Activated T-cell treated with anti-CD3 and anti-CD28 coated beads, Interleukin-2, amount 50 U/mL, for 4 hours (primary cell): Measurements from ENCODE around the gene FOXE3. TPM values are rescaled to one million over a fixed set of nuclear protein-coding genes. Genes with fewer than 3 reads are reported as not detected.

Experiments used
- ATAC-seq, 2 donors: fragments of 200-7000 bp; cut with Tn5 transposase; one replicate each; pipeline ENCODE4 v1.10.0; 2021
- DNase-seq: peaks from one replicate; pipeline ENCODE4 v3.0.0-alpha.2; 2020
- H3K27me3 Mint-ChIP-seq: one replicate; pipeline ENCODE4 v1.8.0; 2021; ENCODE audit warnings: low read depth, mixed read lengths
- H3K36me3 Mint-ChIP-seq: one replicate; pipeline ENCODE4 v1.8.0; 2022; ENCODE audit warnings: mixed read lengths; ENCODE audit not compliant: insufficient read depth
- H3K4me1 Mint-ChIP-seq: one replicate; pipeline ENCODE4 v1.8.0; 2021; ENCODE audit warnings: low read depth, mixed read lengths
- H3K4me3 Mint-ChIP-seq: one replicate; pipeline ENCODE4 v1.8.0; 2021; ENCODE audit warnings: mild to moderate bottlenecking, moderate library complexity, mixed read lengths
- H3K9me3 Mint-ChIP-seq: one replicate; pipeline ENCODE4 v1.8.0; 2021; ENCODE audit warnings: mixed read lengths
- total RNA-seq, 3 donors: library from RNA; stranded (reverse); gene quantifications; one replicate each; pipeline ENCODE4 v1.2.1, GENCODE V29; 2021

FOXE3 gene
- total RNA-seq, 3 donors from 2014 or later = not detected

DNA sequence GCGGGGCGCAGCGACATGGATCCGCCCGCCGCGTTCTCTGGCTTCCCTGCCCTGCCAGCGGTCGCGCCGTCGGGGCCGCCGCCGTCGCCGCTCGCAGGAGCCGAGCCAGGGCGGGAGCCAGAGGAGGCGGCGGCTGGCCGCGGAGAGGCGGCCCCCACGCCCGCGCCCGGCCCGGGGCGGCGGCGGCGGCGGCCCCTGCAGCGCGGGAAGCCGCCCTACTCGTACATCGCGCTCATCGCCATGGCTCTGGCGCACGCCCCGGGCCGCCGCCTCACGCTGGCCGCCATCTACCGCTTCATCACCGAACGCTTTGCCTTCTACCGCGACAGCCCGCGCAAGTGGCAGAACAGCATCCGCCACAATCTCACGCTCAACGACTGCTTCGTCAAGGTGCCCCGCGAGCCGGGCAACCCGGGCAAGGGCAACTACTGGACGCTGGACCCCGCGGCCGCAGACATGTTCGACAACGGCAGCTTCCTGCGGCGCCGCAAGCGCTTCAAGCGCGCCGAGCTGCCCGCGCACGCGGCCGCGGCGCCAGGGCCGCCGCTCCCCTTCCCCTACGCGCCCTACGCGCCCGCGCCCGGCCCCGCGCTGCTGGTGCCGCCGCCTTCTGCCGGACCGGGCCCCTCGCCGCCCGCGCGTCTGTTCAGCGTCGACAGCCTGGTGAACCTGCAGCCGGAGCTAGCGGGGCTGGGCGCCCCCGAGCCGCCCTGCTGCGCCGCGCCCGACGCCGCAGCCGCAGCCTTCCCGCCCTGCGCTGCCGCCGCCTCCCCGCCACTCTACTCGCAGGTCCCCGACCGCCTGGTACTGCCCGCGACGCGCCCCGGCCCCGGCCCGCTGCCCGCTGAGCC is 459 bp downstream of the FOXE3 start:
- Mint-ChIP-seq H3K36me3 (no peaks in the 10 kb centered on the region), H3K4me3 (peak overlapping the region; percentile 48), H3K9me3 (no peaks in the 10 kb centered on the region), H3K27me3 (peaks cover 49% of the 10 kb centered on the region), H3K4me1 (peaks cover 2% of the 10 kb centered on the region)
- ATAC-seq (peak; percentile 64 to 73), DNase-seq (no peak)

DNA sequence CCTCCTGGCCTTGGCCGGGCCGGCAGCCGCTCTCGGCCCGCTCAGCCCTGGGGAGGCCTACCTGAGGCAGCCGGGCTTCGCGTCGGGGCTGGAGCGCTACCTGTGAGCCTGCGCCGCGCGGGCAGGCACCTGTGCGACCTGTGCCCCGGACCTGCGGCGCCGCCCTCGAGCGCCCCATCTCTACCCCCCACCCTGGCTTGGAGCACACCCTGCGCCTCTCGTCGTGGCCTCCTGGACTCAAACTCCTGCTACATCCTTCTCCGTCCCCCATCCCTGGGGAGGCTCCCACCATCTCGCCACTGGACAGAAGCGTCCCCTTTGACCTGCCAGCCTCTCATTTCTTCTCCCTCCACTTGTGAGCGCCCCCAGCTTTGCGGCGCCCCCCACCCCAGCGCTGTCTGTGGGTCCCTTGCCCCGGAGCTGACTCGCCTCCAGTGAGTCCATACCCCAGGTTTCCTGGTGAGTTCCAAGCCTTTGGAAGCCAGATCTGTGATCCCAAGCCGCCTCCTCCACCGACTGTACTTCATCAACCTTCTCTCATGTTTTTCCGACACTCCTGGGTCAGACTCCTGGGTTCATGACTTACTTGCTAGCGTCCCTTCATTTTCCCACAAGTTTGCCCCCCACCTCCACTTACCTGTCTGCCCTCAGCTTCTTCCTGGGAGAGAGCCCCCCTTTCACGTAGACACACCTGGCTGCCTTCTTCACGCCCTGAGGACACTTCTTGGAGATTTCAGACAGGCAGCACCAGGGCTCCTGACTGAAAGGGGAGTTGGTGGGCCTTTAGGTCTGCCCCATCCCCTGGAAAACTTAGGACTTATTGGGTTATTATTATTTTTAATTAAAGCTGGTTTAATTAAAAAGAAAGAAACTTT is 1.3 kb downstream of the FOXE3 start:
- Mint-ChIP-seq H3K4me3 (peak overlapping the region; percentile 23), H3K9me3 (no peaks in the 10 kb centered on the region), H3K36me3 (no peaks in the 10 kb centered on the region), H3K4me1 (peaks cover 2% of the 10 kb centered on the region), H3K27me3 (peaks cover 49% of the 10 kb centered on the region)
- ATAC-seq (peak in 1 of 2 donors; percentile 21), DNase-seq (no peak)

DNA sequence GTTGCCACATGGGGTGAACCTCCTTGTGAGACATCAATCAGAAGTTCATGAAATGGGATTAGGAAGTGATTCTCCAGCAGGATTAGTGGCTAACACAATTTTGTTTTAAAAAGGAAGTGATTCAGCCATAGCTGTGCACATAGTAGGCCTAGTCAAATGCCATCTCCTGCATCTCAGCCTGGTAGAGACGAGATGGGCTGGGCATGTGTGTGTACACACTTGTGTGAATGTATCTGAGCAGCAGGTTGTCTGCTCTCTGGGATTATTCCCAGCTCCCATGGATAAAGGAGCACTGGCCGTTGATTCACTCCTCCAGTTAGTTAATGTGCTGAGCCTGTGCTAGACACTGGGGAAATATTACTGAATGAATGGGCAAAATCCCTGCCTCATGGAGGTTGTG is 2.0 kb downstream of the FOXE3 start:
- H3K9me3 Mint-ChIP-seq = no peaks in the 10 kb centered on the region
- DNase-seq (no peak), ATAC-seq (no peak)
- H3K4me1 Mint-ChIP-seq = peaks cover 2% of the 10 kb centered on the region
- H3K27me3 Mint-ChIP-seq = peaks cover 49% of the 10 kb centered on the region
- H3K36me3 Mint-ChIP-seq = no peaks in the 10 kb centered on the region
- no peak overlapping the region for H3K4me3 Mint-ChIP-seq

DNA sequence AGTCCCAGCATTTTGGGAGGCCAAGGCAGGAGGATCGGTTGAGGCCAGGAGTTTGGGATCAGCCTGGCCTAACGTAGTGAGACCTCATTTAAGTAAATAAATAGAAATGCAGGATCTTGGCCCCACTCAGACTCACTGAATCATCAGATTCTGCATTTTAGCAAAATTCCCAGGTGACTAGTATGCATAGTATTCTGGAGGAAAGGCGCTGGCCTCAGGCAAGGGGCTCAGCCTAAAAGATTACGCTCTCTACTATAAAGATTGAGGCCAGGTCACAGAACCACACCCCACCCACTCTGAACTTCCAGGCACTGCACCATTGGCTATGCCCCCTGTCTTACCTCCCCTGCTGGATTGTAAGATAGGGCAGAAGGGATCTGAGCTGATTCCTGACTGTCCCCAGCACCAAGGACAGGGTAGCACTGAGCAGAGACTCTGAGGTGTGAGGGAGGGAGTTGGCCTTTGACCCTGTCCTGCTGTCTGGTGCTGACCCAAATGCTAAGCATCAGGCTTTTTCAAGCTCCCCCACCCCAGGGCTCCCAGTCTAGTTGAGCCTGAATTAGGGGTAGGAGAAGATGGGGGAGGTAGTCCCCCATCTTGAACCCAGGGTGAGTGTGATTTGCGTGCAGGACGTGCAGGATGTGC is 2.7 kb downstream of the FOXE3 start:
- Mint-ChIP-seq H3K9me3 (no peaks in the 10 kb centered on the region), H3K36me3 (no peaks in the 10 kb centered on the region), H3K4me1 (peaks cover 2% of the 10 kb centered on the region), H3K27me3 (peaks cover 43% of the 10 kb centered on the region), H3K4me3 (no peak overlapping the region)
- ATAC-seq (no peak), DNase-seq (no peak)

DNA sequence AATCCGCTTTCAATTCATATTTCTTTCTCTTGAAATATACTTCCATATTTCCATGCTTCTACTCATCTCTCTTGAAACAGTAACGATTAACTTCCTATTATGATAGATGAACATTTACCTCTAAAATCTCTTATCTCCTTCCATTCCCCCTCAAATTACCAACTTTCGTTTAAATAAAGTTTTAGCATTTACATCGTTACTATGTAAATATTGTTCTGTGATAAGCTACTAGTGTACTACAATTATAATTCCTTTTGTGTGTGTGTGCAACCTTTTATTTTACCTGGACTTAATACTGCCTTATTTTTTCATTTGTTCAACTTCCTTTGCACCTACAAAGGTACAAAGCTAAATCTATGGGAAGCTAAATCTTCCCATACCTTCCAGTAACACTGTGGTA is 4.5 kb downstream of the FOXE3 start:
- DNase-seq (no peak), ATAC-seq (no peak)
- no peak overlapping the region for H3K4me3 Mint-ChIP-seq
- H3K4me1 Mint-ChIP-seq = peaks cover 4% of the 10 kb centered on the region
- peaks cover 27% of the 10 kb centered on the region for H3K27me3 Mint-ChIP-seq
- no peaks in the 10 kb centered on the region for H3K9me3 Mint-ChIP-seq
- no peaks in the 10 kb centered on the region for H3K36me3 Mint-ChIP-seq

DNA sequence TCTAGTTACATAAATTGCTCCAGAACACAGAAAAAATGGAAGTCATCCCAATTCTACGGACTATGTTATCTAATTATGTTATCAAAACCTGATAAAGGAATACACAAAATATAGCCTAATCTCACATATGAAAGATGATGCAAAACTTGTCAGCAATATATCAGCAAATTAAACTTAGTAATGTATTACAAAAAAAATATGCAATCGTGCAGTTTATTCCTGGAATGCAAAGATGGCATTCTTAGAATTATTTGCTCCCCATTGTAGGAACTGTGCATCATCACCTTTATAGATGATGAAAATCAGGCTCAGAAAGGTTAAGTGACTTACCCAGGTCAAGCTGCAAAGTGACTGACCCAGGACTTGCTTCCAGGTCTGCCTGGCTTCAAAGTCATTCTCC is 7.8 kb downstream of the FOXE3 start:
- no peak for DNase-seq
- H3K4me3 Mint-ChIP-seq = no peak overlapping the region
- H3K36me3 Mint-ChIP-seq = no peaks in the 10 kb centered on the region
- H3K9me3 Mint-ChIP-seq = no peaks in the 10 kb centered on the region
- H3K4me1 Mint-ChIP-seq = peaks cover 2% of the 10 kb centered on the region
- no peak for ATAC-seq
- H3K27me3 Mint-ChIP-seq = peaks cover 3% of the 10 kb centered on the region

DNA sequence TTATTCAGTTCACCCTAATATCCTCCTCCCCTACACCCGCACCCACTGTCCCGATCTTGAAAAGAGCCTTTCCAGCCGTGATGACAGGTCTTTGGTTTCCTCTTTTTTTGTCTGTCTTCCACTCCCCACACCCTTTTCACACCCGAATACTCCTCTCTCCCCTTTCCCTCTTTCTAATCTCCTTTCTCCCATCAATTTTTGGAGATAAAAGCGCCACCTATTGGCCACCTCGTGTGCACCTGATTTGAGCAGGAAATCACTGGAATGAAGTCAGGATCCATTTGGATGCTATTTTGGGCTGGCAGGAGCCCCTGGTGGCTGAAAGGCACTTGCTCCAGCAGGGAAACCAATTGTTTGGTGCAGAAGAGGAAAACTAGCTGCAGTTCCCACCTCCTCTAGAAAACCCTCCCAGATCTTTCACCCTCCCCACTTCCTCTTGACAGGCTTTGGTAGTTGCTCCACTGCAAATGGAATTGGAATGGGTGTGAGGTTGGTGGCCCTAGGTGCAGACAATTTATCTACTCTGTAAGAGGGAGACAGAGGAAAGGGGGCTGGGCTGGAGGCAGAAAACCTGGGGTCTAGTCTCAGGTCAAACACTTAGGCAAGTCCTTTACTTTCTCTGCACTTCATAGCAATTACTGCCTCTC is 8.4 kb downstream of the FOXE3 start:
- DNase-seq (no peak), ATAC-seq (no peak)
- Mint-ChIP-seq H3K4me1 (peaks cover 2% of the 10 kb centered on the region), H3K9me3 (no peaks in the 10 kb centered on the region), H3K27me3 (peaks cover under 1% of the 10 kb centered on the region), H3K4me3 (no peak overlapping the region), H3K36me3 (no peaks in the 10 kb centered on the region)

DNA sequence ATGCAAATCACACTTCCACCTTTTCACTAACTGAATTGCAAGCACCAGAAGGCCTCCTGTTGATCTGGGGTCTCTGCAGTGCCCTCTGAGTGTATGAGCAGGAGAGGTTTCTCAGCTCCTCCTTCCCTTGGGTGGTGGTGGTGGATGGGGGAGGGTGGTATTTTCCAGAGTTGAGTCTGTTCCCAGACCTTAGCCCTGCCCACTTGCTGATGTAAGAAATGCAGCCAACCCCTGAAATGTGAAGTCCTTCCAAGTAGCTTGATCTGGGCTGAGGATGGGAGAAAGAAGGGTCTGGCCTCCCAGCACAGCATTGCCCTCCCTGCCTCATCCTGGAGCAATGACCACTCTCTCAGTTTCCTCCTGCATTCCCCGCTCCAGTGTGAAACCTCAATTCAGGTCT is 15.4 kb downstream of the FOXE3 start:
- H3K27me3 Mint-ChIP-seq = peaks cover 30% of the 10 kb centered on the region
- ATAC-seq (no peak), DNase-seq (no peak)
- no peak overlapping the region for H3K4me3 Mint-ChIP-seq
- peaks cover 33% of the 10 kb centered on the region for H3K4me1 Mint-ChIP-seq
- H3K36me3 Mint-ChIP-seq = peaks cover 6% of the 10 kb centered on the region
- no peaks in the 10 kb centered on the region for H3K9me3 Mint-ChIP-seq

DNA sequence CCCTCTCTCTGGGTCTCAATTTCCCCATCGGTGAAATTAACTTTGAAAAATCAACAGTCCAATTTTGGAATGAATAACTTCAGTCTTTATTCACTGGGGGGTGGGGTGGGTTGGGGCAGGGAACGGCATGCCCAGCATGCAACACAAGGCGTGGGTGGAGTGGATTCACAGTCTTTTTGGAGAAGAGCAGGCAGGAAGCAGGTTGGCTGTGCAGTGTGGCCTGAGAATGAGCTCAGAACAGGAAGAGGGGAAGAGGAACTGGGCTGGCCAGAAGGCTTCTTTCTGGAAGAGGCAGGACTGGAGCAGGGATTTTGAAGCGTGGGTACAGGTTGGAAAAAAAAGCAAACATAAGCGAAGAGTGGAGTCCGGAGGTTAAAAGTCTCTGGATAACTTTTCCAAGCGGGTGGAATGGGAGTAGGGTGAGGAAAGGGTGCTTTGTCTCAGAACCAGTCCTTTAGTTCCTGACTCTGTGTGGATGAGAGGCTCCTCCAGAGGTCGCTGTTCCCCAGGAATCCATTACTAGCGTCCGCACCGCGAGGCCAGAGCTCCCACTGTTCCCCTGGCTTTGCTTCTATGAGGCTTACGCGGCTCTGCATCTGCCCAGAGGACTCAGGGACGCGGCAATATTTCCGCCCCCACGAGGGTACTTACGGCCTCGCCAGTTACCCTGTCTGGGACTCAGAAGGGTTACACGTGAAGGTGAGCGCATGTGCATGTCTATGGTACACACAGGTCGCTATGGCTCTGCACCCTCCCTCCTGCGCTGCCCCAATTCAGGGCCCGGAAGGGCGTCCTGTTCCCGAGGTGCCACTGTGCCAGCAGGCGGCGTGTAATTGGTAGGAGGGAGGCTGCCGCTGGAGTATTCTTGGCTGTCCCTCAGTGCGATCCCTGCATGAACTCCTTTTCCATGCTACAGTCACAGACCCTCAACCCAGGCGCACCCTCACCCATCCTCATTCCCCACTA is 16.3 kb downstream of the FOXE3 start:
- Mint-ChIP-seq H3K36me3 (peaks cover 6% of the 10 kb centered on the region), H3K4me1 (peaks cover 34% of the 10 kb centered on the region), H3K27me3 (peaks cover 30% of the 10 kb centered on the region), H3K9me3 (no peaks in the 10 kb centered on the region), H3K4me3 (peak overlapping the region; percentile 35)
- DNase-seq (peak; percentile 53), ATAC-seq (peak; percentile 23 to 29)

DNA sequence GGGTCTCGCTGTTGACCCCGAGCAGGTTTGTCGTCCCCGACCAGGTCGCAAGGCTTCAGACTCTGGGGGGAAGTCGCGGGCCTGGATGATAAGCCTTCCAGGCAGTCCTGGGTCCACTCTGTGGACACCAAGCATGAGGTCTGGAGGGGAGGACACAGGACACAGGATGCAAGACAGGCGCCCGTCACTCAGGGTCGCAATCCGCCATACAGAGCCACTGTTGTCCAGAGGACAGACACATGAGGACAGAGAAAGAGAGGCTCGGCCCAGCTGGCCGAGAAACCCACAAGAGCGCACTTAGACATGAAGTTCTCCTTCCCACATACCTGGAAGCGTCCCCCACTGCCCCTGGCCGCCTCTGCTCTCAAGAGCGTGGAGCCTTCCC is 16.9 kb downstream of the FOXE3 start:
- peaks cover 30% of the 10 kb centered on the region for H3K27me3 Mint-ChIP-seq
- no peaks in the 10 kb centered on the region for H3K9me3 Mint-ChIP-seq
- peaks cover 34% of the 10 kb centered on the region for H3K4me1 Mint-ChIP-seq
- DNase-seq = no peak
- H3K4me3 Mint-ChIP-seq = peak overlapping the region; percentile 35
- peaks cover 6% of the 10 kb centered on the region for H3K36me3 Mint-ChIP-seq
- no peak for ATAC-seq

DNA sequence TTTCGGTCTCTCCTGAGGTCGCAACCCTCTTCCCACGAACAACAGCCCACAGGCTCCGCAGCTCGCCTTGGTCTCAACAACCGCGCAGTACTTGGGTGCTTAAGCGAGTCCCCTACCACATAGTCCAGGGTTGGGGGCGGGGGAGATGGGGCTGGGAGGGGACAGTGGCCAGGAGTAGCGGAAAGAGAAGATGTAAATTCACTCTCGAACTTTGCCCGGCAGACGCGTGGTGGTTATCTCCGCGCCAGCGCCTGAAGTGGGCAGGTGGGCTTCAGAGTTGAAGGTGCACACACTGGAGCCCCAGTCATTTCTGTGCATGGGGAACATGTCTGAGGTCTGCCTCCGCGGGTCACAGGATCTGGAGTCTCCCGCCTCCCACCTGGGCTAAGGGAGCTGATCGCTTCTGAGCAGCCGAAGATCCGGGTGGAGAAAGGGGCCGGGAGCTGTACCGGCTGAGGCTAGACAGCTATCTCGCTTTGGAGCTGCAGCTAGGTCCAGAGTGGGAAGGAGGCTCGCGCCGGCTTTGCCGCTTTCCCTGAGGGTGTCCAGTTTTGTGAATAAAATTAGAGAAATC is 17.5 kb downstream of the FOXE3 start:
- DNase-seq (no peak), ATAC-seq (no peak)
- Mint-ChIP-seq H3K4me3 (peak overlapping the region; percentile 24), H3K36me3 (peaks cover 6% of the 10 kb centered on the region), H3K27me3 (peaks cover 32% of the 10 kb centered on the region), H3K4me1 (peaks cover 34% of the 10 kb centered on the region), H3K9me3 (no peaks in the 10 kb centered on the region)

DNA sequence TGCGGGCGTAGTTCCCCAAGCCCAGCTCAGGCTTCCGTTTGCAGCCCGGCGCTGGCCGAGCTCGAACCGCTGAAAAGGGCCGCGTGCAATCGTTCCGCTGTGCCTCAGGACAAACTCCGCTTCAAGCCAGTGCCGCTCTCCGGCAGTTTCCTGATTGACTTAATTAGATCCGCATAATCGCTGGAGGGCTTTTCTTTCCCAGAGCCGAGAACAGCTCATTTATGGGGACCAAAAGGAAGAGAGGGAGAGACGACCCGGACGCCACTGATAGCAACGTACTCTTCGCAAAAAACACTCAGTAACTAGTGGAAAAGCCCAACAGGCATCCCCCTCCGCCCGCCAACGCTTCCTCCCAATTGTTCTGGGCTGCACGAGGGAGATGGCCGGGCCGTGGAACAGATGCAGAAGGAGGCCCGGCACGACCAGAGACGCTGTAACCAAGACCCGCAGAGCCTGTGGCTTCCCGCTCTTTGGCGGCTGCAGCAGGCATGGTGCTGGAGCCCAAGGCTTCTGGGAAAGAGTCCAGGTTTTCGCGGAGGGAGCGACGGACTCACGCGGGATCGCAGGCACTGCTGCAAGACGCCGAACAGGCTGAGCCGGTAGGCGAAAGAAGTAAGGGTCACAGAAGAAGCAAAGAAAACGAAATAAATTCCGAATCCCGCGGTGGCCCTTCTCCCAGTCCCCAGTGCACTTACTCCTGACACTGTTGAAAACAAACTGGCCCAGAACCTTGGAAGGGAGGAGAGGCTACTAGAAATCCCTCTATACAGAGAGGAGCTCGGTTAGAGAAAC is 18.2 kb downstream of the FOXE3 start:
- Mint-ChIP-seq H3K27me3 (peaks cover 32% of the 10 kb centered on the region), H3K4me3 (peak overlapping the region; percentile 24), H3K4me1 (peaks cover 34% of the 10 kb centered on the region), H3K36me3 (peaks cover 6% of the 10 kb centered on the region), H3K9me3 (no peaks in the 10 kb centered on the region)
- ATAC-seq = no peak
- no peak for DNase-seq
